Activated CD4-positive, alpha-beta T cell treated with anti-CD3 and anti-CD28 coated beads, Interleukin-2, amount 50 U/mL, for 48 hours (primary cell): ENCODE results near the gene FUS.
"Not testable (repeated sequence)": the region's sequence is repeated elsewhere in the genome, so short reads cannot be mapped to it uniquely, and the experiment has no call there.

ENCODE experiments used
- DNase-seq, 2 experiments: peaks; one replicate each; pipeline ENCODE4 v3.0.0-alpha.2; 2020

FUS gene

DNA sequence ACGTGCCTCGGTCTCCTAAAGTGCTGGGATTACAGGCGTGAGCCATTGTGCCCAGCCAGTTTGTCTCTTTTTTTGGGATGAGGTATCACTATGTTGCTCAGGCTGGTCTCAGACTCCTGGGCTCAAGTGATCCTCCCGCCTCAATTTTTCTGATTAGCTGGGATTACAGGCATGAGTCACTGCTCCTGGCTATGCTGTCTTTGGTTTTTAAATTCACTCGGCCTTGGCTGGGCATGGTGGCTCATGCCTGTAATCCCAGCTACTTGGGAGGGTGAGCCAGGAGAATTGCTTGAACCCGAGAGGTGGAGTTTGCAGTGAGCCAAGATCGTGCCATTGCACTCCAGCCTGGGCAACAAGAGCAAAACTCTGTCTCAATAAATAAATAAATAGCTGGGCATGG, 35.5 kb upstream of the FUS start:
- DNase-seq, result not testable (repeated sequence)

DNA sequence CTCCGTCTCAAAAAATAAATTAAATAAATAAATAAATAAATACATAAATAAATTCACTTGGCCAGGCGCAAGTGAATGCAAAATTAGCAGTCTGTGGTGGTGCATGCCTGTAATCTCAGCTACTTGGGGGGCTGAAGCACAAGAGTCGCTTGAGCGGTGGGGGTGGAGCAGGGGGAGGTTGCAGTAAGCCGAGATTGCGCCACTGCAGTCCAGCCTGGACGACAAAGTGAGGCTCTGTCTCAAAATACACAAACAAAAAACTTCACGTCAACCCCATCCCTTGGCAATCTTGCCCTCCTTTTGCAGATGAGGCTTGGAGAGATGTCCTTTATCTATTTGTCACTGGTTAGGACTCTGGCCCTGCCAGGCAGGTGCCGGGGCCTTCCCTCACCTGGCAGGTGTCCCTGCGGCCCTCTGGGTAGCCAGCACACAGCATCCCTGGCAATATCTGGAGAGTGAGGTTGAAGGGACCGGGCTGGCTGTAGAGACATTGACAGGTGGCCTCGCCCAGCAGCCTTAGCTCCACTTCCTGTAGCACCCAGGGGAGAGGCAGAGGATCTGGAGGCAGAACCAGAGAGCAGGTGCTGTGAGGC, 34.4 kb upstream of the FUS start:
- no peak for DNase-seq

DNA sequence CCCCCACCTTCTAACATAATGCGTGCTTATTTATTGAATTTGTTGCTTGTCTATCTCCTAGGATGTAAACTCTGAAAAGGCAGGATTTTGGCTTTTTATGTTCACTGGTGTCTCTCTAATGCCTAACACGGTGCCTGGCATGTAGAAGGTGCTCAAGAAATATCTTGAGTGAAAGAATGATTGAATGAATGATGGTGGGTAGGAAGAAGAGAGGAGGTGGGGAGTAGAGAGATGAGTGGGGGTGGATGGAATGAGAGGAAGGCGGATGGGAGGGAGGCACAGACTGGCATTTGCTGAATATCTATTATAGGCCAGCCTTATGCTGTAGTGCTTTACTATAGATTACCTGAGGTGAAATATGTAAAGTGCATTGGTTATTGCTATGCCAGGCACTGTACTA, 32.4 kb upstream of the FUS start:
- no peak for DNase-seq

DNA sequence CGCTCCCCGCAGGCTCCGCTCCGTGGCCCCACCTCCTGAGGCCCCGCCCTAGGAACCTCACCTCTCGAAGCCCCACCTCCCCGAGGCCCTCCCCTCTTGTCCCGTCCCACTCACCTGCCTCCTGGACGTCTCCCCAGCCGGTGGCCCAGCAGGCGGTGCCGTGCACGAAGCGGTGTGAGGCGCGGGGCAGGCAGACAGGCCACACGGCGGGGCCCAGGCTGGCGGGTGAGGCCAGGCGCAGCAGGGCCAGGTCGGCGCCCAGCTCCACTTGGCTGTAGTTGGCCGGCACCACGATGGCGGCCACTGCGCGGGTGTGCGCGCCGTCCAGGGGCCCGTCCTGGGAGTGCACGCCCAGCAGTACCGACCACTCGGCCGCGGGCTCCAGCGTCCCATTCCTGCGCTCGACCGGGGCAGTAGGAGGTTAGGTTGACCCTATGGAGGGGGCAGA, 31.6 kb upstream of the FUS start:
- DNase-seq, result no peak

DNA sequence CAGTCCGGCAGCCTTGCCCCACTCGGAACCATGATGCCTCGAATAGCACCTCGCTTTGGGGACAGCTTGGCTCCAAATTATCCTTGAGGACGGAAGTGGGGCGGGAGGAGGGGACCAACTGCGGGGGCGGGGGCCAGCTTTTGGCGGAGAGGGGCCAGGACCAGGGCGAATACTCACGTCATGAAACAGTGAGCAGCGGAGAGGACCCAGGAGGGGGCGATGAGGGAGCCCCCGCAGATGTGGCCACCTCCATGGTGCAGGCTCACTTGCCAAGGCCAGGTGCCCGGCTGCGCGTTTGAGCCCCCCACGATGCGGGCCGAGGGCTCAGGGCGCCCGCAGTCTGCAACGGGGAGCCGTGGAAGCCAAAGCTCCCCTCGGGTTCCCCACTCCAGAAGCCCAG, 31.0 kb upstream of the FUS start:
- no peak for DNase-seq

DNA sequence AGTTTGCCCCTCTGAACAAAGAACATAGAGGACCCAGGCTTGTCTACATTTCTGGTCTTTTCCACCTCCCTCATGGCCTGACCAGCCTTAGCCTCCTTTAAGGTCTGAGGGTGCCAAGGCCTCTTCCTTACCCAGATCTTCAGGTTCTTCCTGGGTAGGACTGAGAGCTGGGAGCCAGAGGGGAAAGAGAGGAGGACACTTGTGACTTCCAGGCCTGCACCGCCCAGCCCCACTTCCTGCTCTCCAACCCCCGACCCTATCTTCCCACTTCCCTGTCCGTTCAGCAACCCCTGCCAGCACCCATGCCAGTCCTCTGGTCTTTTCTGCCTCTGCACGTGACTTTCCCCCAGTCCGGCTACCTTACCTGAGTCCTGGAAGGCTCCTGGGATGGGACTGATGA, 30.6 kb upstream of the FUS start:
- DNase-seq, result no peak

DNA sequence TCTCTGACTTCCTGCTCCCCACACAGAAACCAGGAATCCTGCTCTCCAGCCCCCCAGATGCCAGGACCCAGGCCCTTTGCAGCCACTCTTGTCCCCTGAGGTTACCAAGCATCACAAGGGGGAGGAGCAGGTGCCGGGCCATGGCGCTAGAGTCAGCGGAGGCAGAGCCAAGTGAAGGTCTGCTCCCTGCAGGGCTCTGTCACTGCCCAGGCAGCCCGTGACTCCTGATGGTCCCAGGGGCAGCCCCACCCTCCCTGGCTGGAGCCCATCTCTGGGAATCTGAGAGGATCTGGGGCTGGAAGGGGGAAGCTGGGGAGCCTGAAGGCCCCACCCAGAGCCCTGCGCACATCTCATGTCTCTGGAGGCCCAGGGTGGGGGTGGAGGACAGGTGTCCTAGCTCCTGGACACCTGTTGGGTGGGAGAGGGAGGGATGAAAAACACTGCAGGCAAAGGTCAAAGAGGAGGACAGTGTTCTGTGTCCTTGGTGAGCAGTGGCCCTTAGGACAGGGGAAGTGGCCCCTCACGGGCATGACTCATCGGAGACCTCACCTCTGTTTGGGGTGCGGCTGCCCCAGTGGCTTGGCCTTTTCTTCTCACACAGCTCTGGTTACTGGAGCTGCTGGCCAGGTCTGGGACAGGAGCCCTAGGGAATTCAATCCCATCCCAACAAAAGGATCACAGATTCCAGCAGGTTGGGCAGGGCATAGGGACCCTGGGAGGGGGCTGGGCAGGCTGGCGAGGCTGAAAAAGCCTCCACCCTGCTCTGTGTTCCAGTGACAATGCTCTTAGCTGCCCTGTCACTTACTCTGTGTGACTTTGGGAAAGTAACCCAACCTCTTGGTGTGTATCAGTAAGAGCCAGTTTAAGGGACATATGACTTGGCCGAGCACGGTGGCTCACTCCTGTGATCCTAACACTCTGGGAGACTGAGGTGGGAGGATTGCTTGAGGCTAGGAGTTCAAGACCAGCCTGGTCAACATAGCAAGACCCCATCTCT, 29.7 kb upstream of the FUS start, which contains the start of gene PRSS36:
Gene PRSS36, minus strand, starts transcription at position 173 of the 997 bp plus-strand sequence. Its CDS starts 31 bp downstream, at position 142.
- no peak for DNase-seq

DNA sequence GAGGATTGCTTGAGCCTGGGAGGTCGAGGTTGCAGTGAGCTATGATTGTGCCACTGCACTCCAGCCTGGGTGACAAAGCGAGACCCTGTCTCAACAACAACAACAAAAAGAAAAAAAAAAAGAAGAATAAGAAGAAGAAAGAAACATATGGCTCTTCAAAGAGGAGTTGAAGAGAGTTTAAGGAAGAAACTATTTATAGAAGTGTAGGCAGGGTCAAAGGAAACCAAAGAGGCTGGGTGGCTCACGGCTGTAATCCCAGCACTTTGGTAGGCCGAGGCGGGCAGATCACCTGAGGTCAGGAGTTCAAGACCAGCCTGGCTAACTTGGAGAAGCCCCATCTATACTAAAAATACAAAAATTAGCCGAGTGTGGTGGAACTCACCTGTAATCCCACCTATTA, 29.0 kb upstream of the FUS start:
- DNase-seq, result not testable (repeated sequence)

DNA sequence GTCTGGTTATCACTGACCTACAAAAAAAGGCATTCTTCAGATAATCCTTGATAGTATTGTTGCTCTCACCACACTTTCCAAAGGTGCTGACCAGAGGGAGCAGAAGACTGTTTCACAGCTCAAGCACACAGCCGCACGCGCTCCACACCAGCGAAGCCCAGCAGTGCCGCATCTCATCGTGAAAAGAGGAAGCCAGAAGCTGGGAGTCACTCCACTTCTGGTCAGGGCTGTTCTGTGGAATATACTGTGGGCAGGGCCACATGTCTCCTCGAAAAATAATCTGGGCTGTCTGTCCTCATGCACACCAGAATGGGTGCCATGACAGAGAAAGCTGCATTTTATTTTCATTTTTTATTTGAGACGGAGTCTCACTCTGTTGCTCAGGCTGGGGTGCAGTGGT, 22.8 kb upstream of the FUS start:
- no peak for DNase-seq

DNA sequence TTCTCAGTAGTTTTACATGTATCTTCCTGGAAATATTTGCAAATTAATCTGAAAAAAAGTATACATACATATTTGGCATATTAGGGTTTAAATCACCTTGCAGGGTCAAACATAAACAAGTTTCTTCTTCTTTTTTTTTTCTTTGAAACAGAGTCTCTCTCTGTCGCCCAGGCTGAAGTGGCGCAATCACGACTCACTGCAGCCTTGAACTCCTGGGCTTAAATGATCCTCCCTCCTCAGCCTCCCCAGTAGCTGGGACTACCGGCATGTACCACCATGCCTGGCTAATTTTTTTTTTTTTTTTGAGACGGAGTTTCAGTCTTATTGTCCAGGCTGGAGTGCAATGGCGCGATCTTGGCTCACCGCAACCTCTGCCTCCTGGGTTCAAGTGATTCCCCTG, 12.6 kb upstream of the FUS start:
- DNase-seq, result no peak

DNA sequence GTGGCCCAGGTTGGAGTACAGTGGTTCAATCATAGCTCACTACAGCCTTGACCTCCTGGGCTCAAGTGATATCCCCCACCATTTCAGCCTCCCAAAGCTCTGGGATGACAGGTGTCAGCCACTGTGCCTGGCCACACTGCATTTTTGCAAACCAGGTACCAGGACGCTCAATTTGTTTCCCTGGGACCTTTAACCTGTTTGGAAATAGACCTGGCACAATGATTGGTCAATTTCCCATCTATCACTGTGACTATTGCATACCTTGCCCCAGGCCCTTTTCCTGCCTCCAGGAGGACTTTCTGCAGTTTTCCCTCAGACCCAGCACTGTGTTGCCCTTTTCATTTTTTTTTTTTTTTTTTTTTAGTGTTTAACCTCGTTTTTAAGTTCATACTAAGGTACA, 11.1 kb upstream of the FUS start:
- no peak for DNase-seq

DNA sequence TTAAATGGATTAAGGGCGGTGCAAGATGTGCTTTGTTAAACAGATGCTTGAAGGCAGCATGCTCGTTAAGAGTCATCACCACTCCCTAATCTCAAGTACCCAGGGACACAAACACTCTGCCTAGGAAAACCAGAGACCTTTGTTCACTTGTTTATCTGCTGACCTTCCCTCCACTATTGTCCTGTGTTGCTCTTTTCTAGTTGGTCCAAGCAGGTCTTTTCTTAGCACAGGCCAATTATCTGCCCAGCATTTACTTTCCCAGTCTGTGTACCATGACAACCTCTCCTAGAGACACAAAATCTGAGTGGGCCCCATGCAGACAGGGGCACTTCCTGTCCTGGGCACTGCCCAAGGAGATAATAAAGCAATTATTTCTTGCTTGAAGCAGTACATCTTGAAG, 9.9 kb upstream of the FUS start:
- not testable (repeated sequence) for DNase-seq

DNA sequence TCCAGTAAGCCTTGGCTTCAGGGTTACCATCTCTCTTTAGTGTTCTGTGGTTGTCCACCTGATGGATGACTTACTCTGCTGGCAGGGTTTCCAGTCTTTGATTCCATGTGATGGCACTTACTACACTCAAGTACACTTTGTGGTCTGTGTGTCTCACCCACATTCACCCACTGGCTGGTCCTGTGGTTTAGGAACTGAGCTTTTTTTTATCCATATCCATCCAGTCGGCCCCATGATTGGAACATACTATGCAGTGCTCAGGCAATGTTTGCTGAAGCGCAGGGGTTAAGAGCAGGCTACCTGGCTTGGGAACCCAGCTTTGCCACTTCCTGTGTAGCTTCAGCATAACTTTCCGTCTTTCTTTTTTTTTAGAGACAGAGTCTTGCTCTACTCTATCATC, 2.8 kb upstream of the FUS start:
- peak; percentile 44 to 63 for DNase-seq

DNA sequence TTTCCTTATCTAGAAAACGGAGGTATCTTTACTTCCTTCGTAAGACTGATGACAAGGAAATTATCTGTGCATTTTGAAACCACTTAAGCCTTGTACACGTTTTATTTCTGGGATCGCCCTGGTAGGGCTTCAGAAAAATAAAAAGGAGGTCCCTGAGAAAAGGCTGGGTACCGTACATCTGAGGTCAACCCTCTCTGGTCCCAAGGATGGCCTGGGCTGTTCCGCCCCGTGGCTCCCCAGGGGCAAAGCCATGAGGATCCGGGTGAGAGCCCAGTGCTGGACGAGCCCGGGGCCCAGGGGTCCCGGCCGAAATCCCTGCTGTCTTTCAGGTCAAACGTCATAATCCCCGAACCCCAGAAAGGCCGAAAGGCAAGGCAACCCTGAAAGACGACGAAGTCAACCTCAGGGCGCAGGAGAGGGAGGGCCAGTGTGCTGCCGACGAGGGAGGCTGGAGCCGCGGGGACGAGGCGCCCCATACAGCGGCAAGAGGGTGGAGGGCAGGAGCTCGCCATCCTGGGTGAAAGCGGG, 656 bp upstream of the FUS start:
- no peak for DNase-seq

DNA sequence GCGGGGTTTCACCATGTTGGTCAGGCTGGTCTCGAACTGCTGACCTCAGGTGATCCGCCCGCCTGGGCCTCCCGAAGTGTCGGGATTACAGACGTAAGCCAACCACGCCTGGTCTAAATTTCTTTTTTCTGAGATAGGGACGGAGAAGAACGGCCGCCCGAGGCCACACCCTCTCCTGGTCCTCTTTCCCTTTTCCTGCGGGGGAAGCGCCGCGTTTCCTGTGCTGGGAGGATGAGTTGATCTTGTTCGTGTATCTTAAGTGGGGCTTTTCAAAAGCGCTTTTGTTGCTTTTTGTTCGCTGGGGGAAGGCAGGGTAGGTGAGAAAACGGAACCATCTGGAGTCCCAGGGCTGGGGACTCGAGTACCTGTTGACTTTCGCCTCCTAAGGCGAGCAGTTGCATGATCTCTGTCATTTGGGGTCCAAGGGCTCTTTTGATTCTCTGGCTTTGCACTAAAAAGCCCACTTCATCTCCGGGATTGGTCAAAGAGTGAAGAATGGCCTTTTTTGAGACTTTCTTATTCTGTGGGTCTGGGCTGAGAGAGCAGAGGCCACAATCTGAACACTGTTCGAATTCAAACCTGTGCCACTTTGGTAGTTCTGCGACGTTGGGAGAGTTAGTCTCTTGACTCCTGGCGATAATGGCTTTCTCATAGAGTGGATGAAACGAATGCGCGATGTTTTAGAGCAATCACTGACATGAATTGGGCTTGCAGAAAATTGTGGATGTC, 1.3 kb downstream of the FUS start:
- DNase-seq, result peak; percentile 47 to 60

DNA sequence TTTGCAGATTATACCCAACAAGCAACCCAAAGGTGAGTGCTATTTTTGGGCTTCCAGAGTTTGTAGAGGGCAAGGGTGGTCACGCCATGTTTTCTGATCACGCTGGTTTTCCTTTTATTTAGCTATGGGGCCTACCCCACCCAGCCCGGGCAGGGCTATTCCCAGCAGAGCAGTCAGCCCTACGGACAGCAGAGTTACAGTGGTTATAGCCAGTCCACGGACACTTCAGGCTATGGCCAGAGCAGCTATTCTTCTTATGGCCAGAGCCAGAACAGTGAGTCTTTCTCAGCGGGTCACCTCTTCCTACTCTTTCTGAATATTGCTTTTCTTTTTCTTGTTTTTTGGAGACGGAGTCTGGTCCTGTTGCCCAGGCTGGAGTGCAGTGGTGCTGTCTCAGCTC, 2.5 kb downstream of the FUS start:
- no peak for DNase-seq

DNA sequence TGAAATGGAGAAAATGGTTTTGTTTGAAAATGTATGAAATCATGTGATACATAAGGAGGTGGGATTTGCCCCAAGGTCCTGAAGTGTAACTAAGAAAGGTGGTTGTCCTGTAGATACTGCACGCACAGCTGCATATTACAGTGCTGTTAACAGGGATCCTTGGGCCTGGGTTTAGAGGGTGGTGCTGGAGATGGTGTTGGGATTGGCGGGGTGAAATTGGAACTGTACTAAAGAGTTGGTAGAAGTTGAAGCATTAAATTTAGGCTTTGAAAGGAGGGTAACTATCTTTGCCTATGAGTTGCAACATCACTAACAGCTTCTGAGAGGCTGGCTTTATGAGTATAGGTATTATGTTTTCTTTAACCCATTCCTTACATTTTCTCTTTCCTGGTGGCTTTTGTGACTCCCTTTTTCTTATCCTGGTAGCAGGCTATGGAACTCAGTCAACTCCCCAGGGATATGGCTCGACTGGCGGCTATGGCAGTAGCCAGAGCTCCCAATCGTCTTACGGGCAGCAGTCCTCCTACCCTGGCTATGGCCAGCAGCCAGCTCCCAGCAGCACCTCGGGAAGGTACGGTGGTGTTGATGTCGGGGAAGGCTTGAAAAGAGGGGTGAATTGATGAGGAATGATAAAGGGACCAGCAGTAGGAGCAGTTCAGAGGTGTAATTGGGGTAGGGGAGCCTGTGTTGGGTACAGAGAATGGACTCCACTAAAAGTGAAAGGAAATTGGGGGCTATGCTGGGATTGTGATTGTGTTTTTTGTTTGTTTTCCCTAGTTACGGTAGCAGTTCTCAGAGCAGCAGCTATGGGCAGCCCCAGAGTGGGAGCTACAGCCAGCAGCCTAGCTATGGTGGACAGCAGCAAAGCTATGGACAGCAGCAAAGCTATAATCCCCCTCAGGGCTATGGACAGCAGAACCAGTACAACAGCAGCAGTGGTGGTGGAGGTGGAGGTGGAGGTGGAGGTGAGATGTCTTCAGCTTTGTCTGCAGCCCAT, 3.8 kb downstream of the FUS start:
- DNase-seq, result no peak

DNA sequence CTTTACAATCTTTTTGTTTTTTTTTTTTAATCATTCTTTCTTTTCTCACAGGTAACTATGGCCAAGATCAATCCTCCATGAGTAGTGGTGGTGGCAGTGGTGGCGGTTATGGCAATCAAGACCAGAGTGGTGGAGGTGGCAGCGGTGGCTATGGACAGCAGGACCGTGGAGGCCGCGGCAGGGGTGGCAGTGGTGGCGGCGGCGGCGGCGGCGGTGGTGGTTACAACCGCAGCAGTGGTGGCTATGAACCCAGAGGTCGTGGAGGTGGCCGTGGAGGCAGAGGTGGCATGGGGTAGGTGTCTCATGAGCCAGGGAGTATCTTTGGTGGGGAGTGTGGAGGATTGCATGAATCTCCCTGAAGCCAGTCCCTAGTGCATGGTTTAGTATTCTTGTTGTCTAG, 4.9 kb downstream of the FUS start:
- no peak for DNase-seq

DNA sequence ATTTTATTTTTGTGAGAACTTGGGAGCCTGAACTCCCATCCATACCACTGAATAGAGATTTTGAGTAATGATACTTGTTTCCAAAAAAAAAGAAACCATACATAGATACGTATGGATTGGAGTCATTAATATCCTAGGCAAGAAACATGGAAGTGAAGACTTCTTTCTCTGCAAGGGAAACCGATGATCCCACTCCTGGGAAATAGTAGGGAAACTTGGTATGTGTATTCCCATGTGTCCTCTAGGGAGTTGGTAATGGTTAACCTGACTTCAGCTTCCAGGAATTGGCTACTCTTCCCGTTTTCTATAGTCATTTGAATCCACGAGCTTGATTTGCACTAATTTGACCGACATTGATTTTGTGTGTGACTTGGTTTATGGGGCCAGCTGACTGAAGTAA, 5.4 kb downstream of the FUS start:
- no peak for DNase-seq

DNA sequence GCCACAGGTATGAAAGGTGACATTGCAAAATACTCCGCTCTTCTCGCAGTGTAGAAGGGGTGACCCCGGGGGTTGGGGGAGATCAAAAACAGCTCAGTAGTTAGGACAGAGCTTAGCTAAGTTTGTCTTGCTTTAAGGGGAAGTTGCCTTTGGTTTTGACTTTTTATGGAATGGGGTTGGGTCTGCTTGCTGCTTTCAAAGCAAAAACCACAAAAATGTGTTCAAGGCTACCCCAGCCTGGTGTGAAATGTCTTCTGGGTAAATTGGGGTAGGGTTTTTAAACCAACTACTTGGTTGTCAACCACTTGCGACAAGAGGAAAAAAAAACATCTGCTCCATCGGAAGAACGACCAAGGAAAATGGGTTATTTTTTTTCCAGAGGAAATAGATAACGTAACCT, 6.2 kb downstream of the FUS start:
- DNase-seq, result no peak

DNA sequence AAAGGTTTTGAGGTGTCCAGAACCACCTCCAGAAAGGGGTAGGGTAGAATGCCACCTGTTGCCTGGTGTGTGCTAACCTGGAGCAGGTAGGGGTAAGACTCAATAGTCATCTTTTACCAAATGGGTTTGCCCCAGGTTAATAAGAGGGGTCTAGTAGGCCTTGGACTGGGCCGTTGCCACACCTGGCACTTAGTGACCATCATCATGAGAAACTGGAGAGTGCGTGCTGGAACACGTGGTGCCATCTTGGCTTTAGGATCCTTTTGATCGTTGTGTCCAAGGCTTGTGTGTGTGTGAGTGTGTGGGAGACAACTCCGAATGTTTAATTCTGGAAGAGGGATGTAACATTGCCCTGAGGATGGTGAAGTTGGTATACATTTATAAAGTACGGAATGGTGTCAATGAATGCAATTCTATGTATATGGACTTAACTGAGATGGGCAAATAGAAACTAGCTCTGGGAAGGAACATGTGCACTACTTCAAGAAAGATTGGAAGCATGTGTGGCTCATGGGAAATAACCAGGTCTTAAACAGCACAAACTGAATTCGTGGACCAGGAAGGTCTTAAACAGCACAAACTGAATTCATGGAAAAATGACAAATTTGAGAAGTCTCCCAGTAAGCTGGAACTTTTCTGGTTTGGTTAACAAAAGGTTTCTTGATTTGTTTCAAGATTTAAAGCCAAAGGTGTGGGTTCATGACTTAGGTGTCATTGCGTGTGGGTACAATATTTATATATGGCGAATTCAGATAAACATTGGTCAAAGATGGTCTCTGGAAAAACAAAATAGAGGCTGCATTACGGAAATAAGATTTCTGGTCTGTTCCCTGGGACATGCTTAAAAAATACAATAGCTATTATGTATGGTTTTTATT, 7.2 kb downstream of the FUS start:
- no peak for DNase-seq
